Uterus (tissue), 4 donors: ENCODE measurements around the gene GPR27. TPM values are rescaled to one million over a fixed set of nuclear protein-coding genes. Genes with fewer than 3 reads are reported as not detected.

Source experiments
- DNase-seq, 2 donors: peaks; one replicate each; pipeline ENCODE4 v3.0.0-alpha.2; 2019 to 2020
- H3K27ac ChIP-seq, 2 donors: fragments of 200-600 bp; sonication (generic); 1 replicate in 1 of 2; 2 replicates in 1 of 2; pipeline ENCODE4 v1.5.1; 2016 to 2018
- H3K27me3 ChIP-seq, 2 donors: fragments of 200-600 bp; sonication (generic); one replicate each; pipeline ENCODE4 v1.5.1; 2018 to 2019; ENCODE audit warnings: control low read depth in 1 of 2
- H3K36me3 ChIP-seq, 2 donors: fragments of 200-600 bp; sonication (generic); one replicate each; pipeline ENCODE4 v1.5.1; 2019; ENCODE audit warnings: control low read depth in 1 of 2
- H3K4me1 ChIP-seq, 2 donors: fragments of 200-600 bp; sonication (generic); one replicate each; pipeline ENCODE4 v1.5.1; 2018 to 2019; ENCODE audit warnings: control low read depth in 1 of 2
- H3K4me3 ChIP-seq, 2 donors: fragments of 200-600 bp; sonication (generic); 1 replicate in 1 of 2; 2 replicates in 1 of 2; pipeline ENCODE4 v1.5.1; 2018 to 2019; ENCODE audit warnings: mild to moderate bottlenecking in 1 of 2
- H3K9me3 ChIP-seq, 2 donors: fragments of 200-600 bp; sonication (generic); one replicate each; pipeline ENCODE4 v1.5.1; 2019; ENCODE audit warnings: control low read depth in 1 of 2
- CTCF ChIP-seq, 4 experiments: fragments of 200-600 bp in 2 of 4; fragments of 450-650 bp in 2 of 4; sonication (generic) in 2 of 4; IDR thresholded peaks; one replicate each; pipeline ENCODE4 v1.5.1; 2016 to 2019; ENCODE audit warnings: antibody characterized with exemption in 4 of 4, mild to moderate bottlenecking in 2 of 4, moderate library complexity in 1 of 4
- POLR2A ChIP-seq, 2 donors: fragments of 450-650 bp; IDR thresholded peaks; one replicate each; pipeline ENCODE4 v1.6.1; 2016; ENCODE audit warnings: antibody characterized with exemption in 2 of 2, mild to moderate bottlenecking in 1 of 2, moderate library complexity in 1 of 2
- intact Hi-C: fragments of 100-400 bp; cut with DNase I; formaldehyde crosslinking; loops from one replicate; pipeline ENCODE4 v1.15.1; 2023; ENCODE audit warnings: low total_unique reads
- total RNA-seq, 4 donors: library from RNA; depleted of rRNA in 3 of 4; stranded (reverse); fragments of >200 nt in 3 of 4; gene quantifications; one replicate each; pipeline versions ENCODE4 v1.1.0 to v1.2.4, GENCODE V29; 2014 to 2023
- donor health status: DM: yes; HTN: yes; CAD: no.

The GPR27 gene
- total RNA-seq, 4 donors from 2014 or later, result under 0.01 to 9.7 (median 4.4) TPM

- TF ChIP-seq CTCF (IDR thresholded peaks at IDR 0.05), result no peak
- Histone ChIP-seq H3K36me3 (no peaks in the 10 kb centered on the region), H3K27me3 (peaks cover 0 to 8% of the 10 kb centered on the region in 2 donors), H3K4me3 (no peak overlapping the region), H3K4me1 (no peaks in the 10 kb centered on the region), H3K27ac (no peak overlapping the region), H3K9me3 (no peaks in the 10 kb centered on the region)
- no peak for DNase-seq
- intact Hi-C loops, result no loop called here
Measured at GRCh38 chr3:71797455-71797854, 43.8 kb downstream of the GPR27 start.

- H3K4me3 ChIP-seq, result no peak overlapping the region
Measured at GRCh38 chr3:71800023-71800422, 46.4 kb downstream of the GPR27 start.

GRCh38 chr3:71801986-71802385 lies 48.3 kb downstream of the GPR27 start:
- DNase-seq, result no peak
- Histone ChIP-seq H3K36me3 (no peaks in the 10 kb centered on the region), H3K4me3 (no peak overlapping the region), H3K27me3 (peaks cover 0 to 8% of the 10 kb centered on the region in 2 donors), H3K27ac (no peak overlapping the region), H3K4me1 (no peaks in the 10 kb centered on the region), H3K9me3 (no peaks in the 10 kb centered on the region)
- TF ChIP-seq POLR2A (IDR thresholded peaks at IDR 0.05) (no peak), CTCF (IDR thresholded peaks at IDR 0.05) (no peak)
- intact Hi-C loops, result no loop called here

More at GRCh38 chr3:71800023-71800422, 46.4 kb downstream of the GPR27 start:
- H3K27me3 ChIP-seq, result peaks cover 0 to 8% of the 10 kb centered on the region in 2 donors
- H3K36me3 ChIP-seq, result no peaks in the 10 kb centered on the region
- no peaks in the 10 kb centered on the region for H3K4me1 ChIP-seq
- no peak for DNase-seq
- no peaks in the 10 kb centered on the region for H3K9me3 ChIP-seq
- H3K27ac ChIP-seq, result no peak overlapping the region
- intact Hi-C loops, result no loop called here
- TF ChIP-seq CTCF (IDR thresholded peaks at IDR 0.05), result no peak
- no peak for TF ChIP-seq POLR2A (IDR thresholded peaks at IDR 0.05)

GRCh38 chr3:71803248-71803647 lies 49.6 kb downstream of the GPR27 start:
- no peaks in the 10 kb centered on the region for H3K36me3 ChIP-seq
- H3K27ac ChIP-seq, result no peak overlapping the region
- H3K4me1 ChIP-seq, result no peaks in the 10 kb centered on the region
- intact Hi-C loops, result no loop called here
- H3K27me3 ChIP-seq, result peaks cover 0 to 8% of the 10 kb centered on the region in 2 donors
- no peaks in the 10 kb centered on the region for H3K9me3 ChIP-seq
- TF ChIP-seq POLR2A (IDR thresholded peaks at IDR 0.05), result no peak
- TF ChIP-seq CTCF (IDR thresholded peaks at IDR 0.05), result no peak
- H3K4me3 ChIP-seq, result no peak overlapping the region
- no peak for DNase-seq

- no peaks in the 10 kb centered on the region for H3K9me3 ChIP-seq
Measured at GRCh38 chr3:71805199-71805598, 51.5 kb downstream of the GPR27 start.

More at GRCh38 chr3:71805199-71805598, 51.5 kb downstream of the GPR27 start:
- Histone ChIP-seq H3K27me3 (peaks cover 0 to 8% of the 10 kb centered on the region in 2 donors), H3K4me3 (no peak overlapping the region), H3K4me1 (no peaks in the 10 kb centered on the region), H3K27ac (no peak overlapping the region), H3K36me3 (no peaks in the 10 kb centered on the region)
- TF ChIP-seq CTCF (IDR thresholded peaks at IDR 0.05) (no peak), POLR2A (IDR thresholded peaks at IDR 0.05) (no peak)
- DNase-seq, result no peak
- intact Hi-C loops, result no loop called here
